GM12878 (cell line): ENCODE results near the gene MEGF11. TPM values are rescaled to one million over a fixed set of nuclear protein-coding genes. Genes with fewer than 3 reads are reported as not detected.

Experiments
- ATAC-seq: fragments of 200-7000 bp; cut with Tn5 transposase; 3 replicates; pipeline ENCODE4 v1.9.1; 2020; ENCODE audit warnings: mild to moderate bottlenecking, moderate library complexity
- BruUV-seq: library from RNA; stranded (reverse); fragments of 400-500 nt; replicated peaks from 2 replicates; lab custom pipeline; 2021; lab: Mats Ljungman, UMichigan
- CTCF ChIA-PET: fragments of 300-600 bp; sonication (Branson Sonifier 250); formaldehyde crosslinking; extraction: SDS; loops from one replicate; lab custom pipeline; 2021; ENCODE audit warnings: inconsistent platforms; lab: Yijun Ruan, JAX
- POLR2A ChIA-PET: fragments of 350-600 bp; formaldehyde crosslinking; extraction: SDS; loops from one replicate; lab custom pipeline; 2021; ENCODE audit warnings: inconsistent platforms; lab: Charles Lee
- RAD21 ChIA-PET: fragments of 300-600 bp; sonication (Branson Sonifier 250); formaldehyde crosslinking; loops from one replicate; lab custom pipeline; 2023; ENCODE audit warnings: antibody characterized with exemption; ENCODE audit not compliant: unreplicated experiment; lab: Charles Lee
- SMC1A ChIA-PET: fragments of 300-600 bp; sonication (Branson Sonifier 250); formaldehyde crosslinking; loops from one replicate; lab custom pipeline; 2023; ENCODE audit not compliant: unreplicated experiment, uncharacterized antibody; lab: Charles Lee
- DNase-seq: peaks from one replicate; pipeline ENCODE4 v3.0.0-alpha.2; 2011; ENCODE audit warnings: low read depth, low spot score
- FAIRE-seq: peaks from 3 replicates; lab custom pipeline; 2011; peaks lifted over from hg19 to GRCh38; lab: Jason Lieb, UNC
- H2AFZ ChIP-seq: 2 replicates; pipeline ENCODE4 v1.6.0; 2011; ENCODE audit warnings: low read depth, low read length, control low read depth; ENCODE audit not compliant: control insufficient read depth
- H3K27ac ChIP-seq: 2 replicates; pipeline ENCODE4 v1.5.1; 2011; ENCODE audit warnings: control low read depth; ENCODE audit not compliant: control insufficient read depth, insufficient read depth
- H3K27me3 ChIP-seq, 2 experiments: replicated peaks in 1 of 2; 2 replicates each; pipeline versions ENCODE4 v1.6.0 to v1.6.1; 2011; ENCODE audit warnings: low read length in 1 of 2; ENCODE audit not compliant: control insufficient read depth in 2 of 2, insufficient read depth in 2 of 2
- H3K36me3 ChIP-seq, 2 experiments: 2 replicates each; pipeline ENCODE4 v1.5.1; 2011; ENCODE audit warnings: low read length in 1 of 2; ENCODE audit not compliant: control insufficient read depth in 2 of 2, insufficient read depth in 2 of 2
- H3K4me1 ChIP-seq: 2 replicates; pipeline ENCODE4 v1.6.1; 2011; ENCODE audit warnings: mild to moderate bottlenecking, low read length, moderate library complexity, mixed read lengths; ENCODE audit not compliant: control insufficient read depth, insufficient read depth
- H3K4me2 ChIP-seq: 2 replicates; pipeline ENCODE4 v1.6.0; 2011; ENCODE audit warnings: control low read depth; ENCODE audit not compliant: control insufficient read depth, insufficient read depth
- H3K4me3 ChIP-seq: fragments of 200-600 bp; sonication (generic); 2 replicates; pipeline ENCODE4 v1.5.1; 2016
- H3K79me2 ChIP-seq: 2 replicates; pipeline ENCODE4 v1.6.0; 2011; ENCODE audit warnings: low read length; ENCODE audit not compliant: control insufficient read depth, insufficient read depth
- H3K9ac ChIP-seq: 2 replicates; pipeline ENCODE4 v1.8.0; 2011; ENCODE audit warnings: low read length, control low read depth, mixed read lengths; ENCODE audit not compliant: control insufficient read depth, insufficient read depth
- H3K9me3 ChIP-seq: replicated peaks from 3 replicates; pipeline ENCODE4 v1.5.1; 2011; ENCODE audit warnings: mild to moderate bottlenecking, low read length; ENCODE audit not compliant: control insufficient read depth, insufficient read depth
- H4K20me1 ChIP-seq: 2 replicates; pipeline ENCODE4 v1.6.0; 2011; ENCODE audit not compliant: control insufficient read depth, insufficient read depth
- CEBPZ ChIP-seq: fragments of 150-350 bp; IDR thresholded peaks from 2 replicates; pipeline ENCODE4 v1.6.1; 2016; ENCODE audit warnings: low read depth, low read length
- CHD4 ChIP-seq: fragments of 200-600 bp; sonication (generic); IDR thresholded peaks from 2 replicates; pipeline ENCODE4 v1.6.1; 2016; ENCODE audit warnings: mild to moderate bottlenecking
- EED ChIP-seq: sonication (generic); IDR thresholded peaks from 2 replicates; pipeline ENCODE4 v1.6.1; 2016; ENCODE audit warnings: antibody characterized with exemption, low read depth
- JUNB ChIP-seq: IDR thresholded peaks from 2 replicates; pipeline ENCODE4 v1.6.1; 2016; ENCODE audit warnings: antibody characterized with exemption, mild to moderate bottlenecking
- JUND ChIP-seq: IDR thresholded peaks from 2 replicates; pipeline ENCODE4 v1.6.1; 2012; ENCODE audit warnings: low read depth, mild to moderate bottlenecking, low read length, improper control_type of control experiment, moderate library complexity
- NFIC ChIP-seq: IDR thresholded peaks from 2 replicates; pipeline ENCODE4 v1.6.1; 2012; ENCODE audit warnings: low read depth, mild to moderate bottlenecking, inconsistent platforms, low read length, moderate library complexity
- NFYB ChIP-seq: IDR thresholded peaks from 2 replicates; pipeline ENCODE4 v1.6.1; 2011; ENCODE audit warnings: low read depth, mild to moderate bottlenecking, low read length, improper control_type of control experiment, moderate library complexity; ENCODE audit not compliant: insufficient read depth
- NRF1 ChIP-seq: conservative IDR thresholded peaks from 2 replicates; pipeline ENCODE4 v1.6.1; 2011; ENCODE audit warnings: mild to moderate bottlenecking, low read depth, low read length, improper control_type of control experiment
- RCOR1 ChIP-seq: conservative IDR thresholded peaks from 2 replicates; pipeline ENCODE4 v1.6.1; 2012; ENCODE audit warnings: low read depth, low read length, improper control_type of control experiment
- TAF1 ChIP-seq: IDR thresholded peaks from 2 replicates; pipeline ENCODE4 v1.6.1; 2011; ENCODE audit warnings: mild to moderate bottlenecking, low read depth, low read length, borderline replicate concordance
- WGBS: methylation state at CpG from one replicate; pipeline ENCODE4 v1.1.6; 2016; ENCODE audit warnings: low lambda C conversion rate; ENCODE audit not compliant: insufficient replicate concordance, insufficient coverage; ENCODE audit errors: missing lambda C conversion rate; 5-methylcytosine and 5-hydroxymethylcytosine counted together
- in situ Hi-C: fragments of 300-500 bp; cut with MboI; formaldehyde crosslinking; loops from 9 replicates; pipeline ENCODE4 v1.14.3; 2018; ENCODE audit warnings: mixed read lengths
- intact Hi-C: fragments of 100-400 bp; cut with micrococcal nuclease; formaldehyde crosslinking; loops from one replicate; pipeline ENCODE4 v1.14.2; 2022; ENCODE audit not compliant: unreplicated experiment
- polyA plus RNA-seq, 11 experiments: library from polyadenylated mRNA; depleted of rRNA in 4 of 11; unstranded in 6 of 11; stranded (reverse) in 5 of 11; fragments of >200 nt; fragmentation: Nextera tagmentation in 4 of 11; fragmentation: Illumina TruSeq in 1 of 11; extraction: Ambion mirVana in 4 of 11; extraction: Trizol in 1 of 11; gene quantifications; 1 replicate in 1 of 11; 2 replicates in 10 of 11; pipeline versions ENCODE4 v1.2.1 to v1.2.3, GENCODE V29; 2011 to 2016; ENCODE audit warnings: inconsistent platforms in 2 of 11, missing spikeins in 2 of 11, low read depth in 1 of 11
- total RNA-seq, 4 experiments: library from RNA; depleted of rRNA in 3 of 4; stranded (reverse); fragments of >200 nt in 3 of 4; fragmentation: Illumina TruSeq in 1 of 4; extraction: Trizol in 1 of 4; gene quantifications; 2 replicates each; pipeline versions ENCODE4 v1.2.1 to v1.2.3, GENCODE V29; 2013 to 2021

Gene MEGF11
- total and polyA plus RNA-seq, 10 of the 15 experiments (the other 5 are each of a cell fraction or from before 2014, with no cell fraction given): 0.03 to 1.7 (median 0.49) TPM

- DNase-seq (no peak), ATAC-seq (no peak; the same call in 1 of the 3 replicates), FAIRE-seq (no peak)
- Histone ChIP-seq H3K4me1 (peaks cover 3% of the 10 kb centered on the region; the same call in 1 of the 2 replicates), H4K20me1 (no peaks in the 10 kb centered on the region), H2AFZ (no peak overlapping the region), H3K27me3 (peaks cover 25 to 32% of the 10 kb centered on the region in 2 experiments), H3K36me3 (no peaks in the 10 kb centered on the region), H3K9ac (no peak overlapping the region), H3K4me2 (no peak overlapping the region), H3K79me2 (no peaks in the 10 kb centered on the region), H3K27ac (no peak overlapping the region), H3K4me3 (no peak overlapping the region), H3K9me3 (no peaks in the 10 kb centered on the region)
- intact Hi-C loops (loop anchor here (5.0 kb wide), 1 partner anchor 36 kb away; no protein-coding TSS in a partner anchor), in situ Hi-C loops (no loop called here)
- BruUV-seq: no TSS peak
- RAD21 ChIA-PET: no interaction called here
- 26% methylated on average over 10 of the region's 10 CpGs for WGBS
- no peak for TF ChIP-seq JUNB
- TF ChIP-seq CEBPZ: no peak
- TF ChIP-seq NFYB: no peak
- TF ChIP-seq NRF1: no peak
- TF ChIP-seq JUND: no peak
- no peak for TF ChIP-seq NFIC
- TF ChIP-seq CHD4: no peak
- no peak for TF ChIP-seq TAF1
- no peak for TF ChIP-seq RCOR1
- no peak for TF ChIP-seq EED
- CTCF ChIA-PET: interaction anchor here (1.6 to 2.1 kb wide), 2 partner anchors 37 to 247 kb away, joined by 6 to 8 read pairs; no protein-coding TSS in a partner anchor
- POLR2A ChIA-PET: interaction anchor here (0.6 kb wide), 2 partner anchors 326 to 573 kb away, joined by 4 to 7 read pairs; no protein-coding TSS in a partner anchor
- SMC1A ChIA-PET: no interaction called here
Observed at GRCh38 chr15:66251065-66251789, 2.3 kb downstream of the MEGF11 start.
